GM23338 (cell line): ENCODE measurements around the gene ICE1.

Experiments
- EZH2 ChIP-seq: fragments of 200-600 bp; sonication (generic); IDR thresholded peaks from one replicate; pipeline ENCODE4 v1.8.0; 2017; ENCODE audit warnings: antibody characterized with exemption, mild to moderate bottlenecking, low read depth; ENCODE audit not compliant: unreplicated experiment
- EZH2phosphoT487 ChIP-seq: fragments of 200-600 bp; sonication (generic); IDR thresholded peaks from one replicate; pipeline ENCODE4 v1.8.1; 2018; ENCODE audit warnings: antibody characterized with exemption; ENCODE audit not compliant: unreplicated experiment
- POLR2AphosphoS5 ChIP-seq: IDR thresholded peaks from 2 replicates; pipeline ENCODE4 v1.6.1; 2016; ENCODE audit warnings: antibody characterized with exemption, low read depth
- TF ChIP-seq, protein P1 (sequence below), 2 experiments: fragments of 200-600 bp in 1 of 2; sonication (generic) in 1 of 2; conservative IDR thresholded peaks; 2 replicates each; pipeline versions ENCODE4 v1.5.1 to v1.6.1; 2016 to 2017; ENCODE audit warnings: antibody characterized with exemption in 2 of 2, low read depth in 2 of 2, mild to moderate bottlenecking in 2 of 2, moderate library complexity in 1 of 2
- TF ChIP-seq, protein P2 (sequence below): fragments of 250-450 bp; sonication (Bioruptor Pico); IDR thresholded peaks from 2 replicates; pipeline ENCODE4 v1.5.0; 2020; ENCODE audit warnings: mild to moderate bottlenecking, moderate library complexity
- TF ChIP-seq, protein P3 (sequence below): IDR thresholded peaks from one replicate; pipeline ENCODE4 v1.6.1; 2018; ENCODE audit warnings: antibody characterized with exemption; ENCODE audit not compliant: unreplicated experiment

DNA sequence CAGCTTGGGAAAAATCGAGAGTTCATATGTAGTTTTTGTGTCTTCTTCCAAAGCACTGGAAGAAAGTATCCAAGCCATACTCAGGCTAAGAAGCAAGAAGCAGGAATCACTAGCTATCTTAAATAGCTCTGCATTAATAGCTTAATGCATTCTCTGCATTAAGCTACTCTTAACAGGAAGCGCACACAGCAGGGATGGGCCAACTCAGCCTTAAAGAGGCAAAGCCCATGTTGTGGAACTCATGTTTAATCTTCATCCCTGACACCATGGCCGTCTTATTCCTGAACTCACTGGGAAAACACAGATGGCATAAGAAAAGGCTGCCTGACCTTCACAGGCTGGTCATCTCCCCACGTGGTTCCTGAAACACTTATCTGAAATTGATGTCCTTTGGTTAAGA, 18.7 kb upstream of the ICE1 start:
- TF ChIP-seq POLR2AphosphoS5 (no peak), EZH2phosphoT487 (no peak), EZH2 (no peak)
- TF ChIP-seq, protein P1, sequence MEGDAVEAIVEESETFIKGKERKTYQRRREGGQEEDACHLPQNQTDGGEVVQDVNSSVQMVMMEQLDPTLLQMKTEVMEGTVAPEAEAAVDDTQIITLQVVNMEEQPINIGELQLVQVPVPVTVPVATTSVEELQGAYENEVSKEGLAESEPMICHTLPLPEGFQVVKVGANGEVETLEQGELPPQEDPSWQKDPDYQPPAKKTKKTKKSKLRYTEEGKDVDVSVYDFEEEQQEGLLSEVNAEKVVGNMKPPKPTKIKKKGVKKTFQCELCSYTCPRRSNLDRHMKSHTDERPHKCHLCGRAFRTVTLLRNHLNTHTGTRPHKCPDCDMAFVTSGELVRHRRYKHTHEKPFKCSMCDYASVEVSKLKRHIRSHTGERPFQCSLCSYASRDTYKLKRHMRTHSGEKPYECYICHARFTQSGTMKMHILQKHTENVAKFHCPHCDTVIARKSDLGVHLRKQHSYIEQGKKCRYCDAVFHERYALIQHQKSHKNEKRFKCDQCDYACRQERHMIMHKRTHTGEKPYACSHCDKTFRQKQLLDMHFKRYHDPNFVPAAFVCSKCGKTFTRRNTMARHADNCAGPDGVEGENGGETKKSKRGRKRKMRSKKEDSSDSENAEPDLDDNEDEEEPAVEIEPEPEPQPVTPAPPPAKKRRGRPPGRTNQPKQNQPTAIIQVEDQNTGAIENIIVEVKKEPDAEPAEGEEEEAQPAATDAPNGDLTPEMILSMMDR (conservative IDR thresholded peaks at IDR 0.05; ENCODE audit: low read depth in 2 of 2) = no peak
- TF ChIP-seq, protein P2, sequence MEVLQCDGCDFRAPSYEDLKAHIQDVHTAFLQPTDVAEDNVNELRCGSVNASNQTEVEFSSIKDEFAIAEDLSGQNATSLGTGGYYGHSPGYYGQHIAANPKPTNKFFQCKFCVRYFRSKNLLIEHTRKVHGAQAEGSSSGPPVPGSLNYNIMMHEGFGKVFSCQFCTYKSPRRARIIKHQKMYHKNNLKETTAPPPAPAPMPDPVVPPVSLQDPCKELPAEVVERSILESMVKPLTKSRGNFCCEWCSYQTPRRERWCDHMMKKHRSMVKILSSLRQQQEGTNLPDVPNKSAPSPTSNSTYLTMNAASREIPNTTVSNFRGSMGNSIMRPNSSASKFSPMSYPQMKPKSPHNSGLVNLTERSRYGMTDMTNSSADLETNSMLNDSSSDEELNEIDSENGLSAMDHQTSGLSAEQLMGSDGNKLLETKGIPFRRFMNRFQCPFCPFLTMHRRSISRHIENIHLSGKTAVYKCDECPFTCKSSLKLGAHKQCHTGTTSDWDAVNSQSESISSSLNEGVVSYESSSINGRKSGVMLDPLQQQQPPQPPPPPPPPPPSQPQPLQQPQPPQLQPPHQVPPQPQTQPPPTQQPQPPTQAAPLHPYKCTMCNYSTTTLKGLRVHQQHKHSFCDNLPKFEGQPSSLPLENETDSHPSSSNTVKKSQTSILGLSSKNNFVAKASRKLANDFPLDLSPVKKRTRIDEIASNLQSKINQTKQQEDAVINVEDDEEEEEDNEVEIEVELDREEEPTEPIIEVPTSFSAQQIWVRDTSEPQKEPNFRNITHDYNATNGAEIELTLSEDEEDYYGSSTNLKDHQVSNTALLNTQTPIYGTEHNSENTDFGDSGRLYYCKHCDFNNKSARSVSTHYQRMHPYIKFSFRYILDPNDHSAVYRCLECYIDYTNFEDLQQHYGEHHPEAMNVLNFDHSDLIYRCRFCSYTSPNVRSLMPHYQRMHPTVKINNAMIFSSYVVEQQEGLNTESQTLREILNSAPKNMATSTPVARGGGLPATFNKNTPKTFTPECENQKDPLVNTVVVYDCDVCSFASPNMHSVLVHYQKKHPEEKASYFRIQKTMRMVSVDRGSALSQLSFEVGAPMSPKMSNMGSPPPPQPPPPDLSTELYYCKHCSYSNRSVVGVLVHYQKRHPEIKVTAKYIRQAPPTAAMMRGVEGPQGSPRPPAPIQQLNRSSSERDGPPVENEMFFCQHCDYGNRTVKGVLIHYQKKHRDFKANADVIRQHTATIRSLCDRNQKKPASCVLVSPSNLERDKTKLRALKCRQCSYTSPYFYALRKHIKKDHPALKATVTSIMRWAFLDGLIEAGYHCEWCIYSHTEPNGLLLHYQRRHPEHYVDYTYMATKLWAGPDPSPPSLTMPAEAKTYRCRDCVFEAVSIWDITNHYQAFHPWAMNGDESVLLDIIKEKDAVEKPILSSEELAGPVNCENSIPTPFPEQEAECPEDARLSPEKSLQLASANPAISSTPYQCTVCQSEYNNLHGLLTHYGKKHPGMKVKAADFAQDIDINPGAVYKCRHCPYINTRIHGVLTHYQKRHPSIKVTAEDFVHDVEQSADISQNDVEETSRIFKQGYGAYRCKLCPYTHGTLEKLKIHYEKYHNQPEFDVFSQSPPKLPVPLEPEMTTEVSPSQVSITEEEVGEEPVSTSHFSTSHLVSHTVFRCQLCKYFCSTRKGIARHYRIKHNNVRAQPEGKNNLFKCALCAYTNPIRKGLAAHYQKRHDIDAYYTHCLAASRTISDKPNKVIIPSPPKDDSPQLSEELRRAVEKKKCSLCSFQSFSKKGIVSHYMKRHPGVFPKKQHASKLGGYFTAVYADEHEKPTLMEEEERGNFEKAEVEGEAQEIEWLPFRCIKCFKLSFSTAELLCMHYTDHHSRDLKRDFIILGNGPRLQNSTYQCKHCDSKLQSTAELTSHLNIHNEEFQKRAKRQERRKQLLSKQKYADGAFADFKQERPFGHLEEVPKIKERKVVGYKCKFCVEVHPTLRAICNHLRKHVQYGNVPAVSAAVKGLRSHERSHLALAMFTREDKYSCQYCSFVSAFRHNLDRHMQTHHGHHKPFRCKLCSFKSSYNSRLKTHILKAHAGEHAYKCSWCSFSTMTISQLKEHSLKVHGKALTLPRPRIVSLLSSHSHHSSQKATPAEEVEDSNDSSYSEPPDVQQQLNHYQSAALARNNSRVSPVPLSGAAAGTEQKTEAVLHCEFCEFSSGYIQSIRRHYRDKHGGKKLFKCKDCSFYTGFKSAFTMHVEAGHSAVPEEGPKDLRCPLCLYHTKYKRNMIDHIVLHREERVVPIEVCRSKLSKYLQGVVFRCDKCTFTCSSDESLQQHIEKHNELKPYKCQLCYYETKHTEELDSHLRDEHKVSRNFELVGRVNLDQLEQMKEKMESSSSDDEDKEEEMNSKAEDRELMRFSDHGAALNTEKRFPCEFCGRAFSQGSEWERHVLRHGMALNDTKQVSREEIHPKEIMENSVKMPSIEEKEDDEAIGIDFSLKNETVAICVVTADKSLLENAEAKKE (CRISPR knock-in tag) = no peak
- TF ChIP-seq, protein P3, sequence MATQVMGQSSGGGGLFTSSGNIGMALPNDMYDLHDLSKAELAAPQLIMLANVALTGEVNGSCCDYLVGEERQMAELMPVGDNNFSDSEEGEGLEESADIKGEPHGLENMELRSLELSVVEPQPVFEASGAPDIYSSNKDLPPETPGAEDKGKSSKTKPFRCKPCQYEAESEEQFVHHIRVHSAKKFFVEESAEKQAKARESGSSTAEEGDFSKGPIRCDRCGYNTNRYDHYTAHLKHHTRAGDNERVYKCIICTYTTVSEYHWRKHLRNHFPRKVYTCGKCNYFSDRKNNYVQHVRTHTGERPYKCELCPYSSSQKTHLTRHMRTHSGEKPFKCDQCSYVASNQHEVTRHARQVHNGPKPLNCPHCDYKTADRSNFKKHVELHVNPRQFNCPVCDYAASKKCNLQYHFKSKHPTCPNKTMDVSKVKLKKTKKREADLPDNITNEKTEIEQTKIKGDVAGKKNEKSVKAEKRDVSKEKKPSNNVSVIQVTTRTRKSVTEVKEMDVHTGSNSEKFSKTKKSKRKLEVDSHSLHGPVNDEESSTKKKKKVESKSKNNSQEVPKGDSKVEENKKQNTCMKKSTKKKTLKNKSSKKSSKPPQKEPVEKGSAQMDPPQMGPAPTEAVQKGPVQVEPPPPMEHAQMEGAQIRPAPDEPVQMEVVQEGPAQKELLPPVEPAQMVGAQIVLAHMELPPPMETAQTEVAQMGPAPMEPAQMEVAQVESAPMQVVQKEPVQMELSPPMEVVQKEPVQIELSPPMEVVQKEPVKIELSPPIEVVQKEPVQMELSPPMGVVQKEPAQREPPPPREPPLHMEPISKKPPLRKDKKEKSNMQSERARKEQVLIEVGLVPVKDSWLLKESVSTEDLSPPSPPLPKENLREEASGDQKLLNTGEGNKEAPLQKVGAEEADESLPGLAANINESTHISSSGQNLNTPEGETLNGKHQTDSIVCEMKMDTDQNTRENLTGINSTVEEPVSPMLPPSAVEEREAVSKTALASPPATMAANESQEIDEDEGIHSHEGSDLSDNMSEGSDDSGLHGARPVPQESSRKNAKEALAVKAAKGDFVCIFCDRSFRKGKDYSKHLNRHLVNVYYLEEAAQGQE = no peak
